Measurements from ENCODE around the gene GOLGA6L2. TPM values are rescaled to one million over a fixed set of nuclear protein-coding genes. Genes with fewer than 3 reads are reported as not detected.

The GOLGA6L2 gene
- total RNA-seq, 1 experiment from 2014 or later, result not detected

DNA sequence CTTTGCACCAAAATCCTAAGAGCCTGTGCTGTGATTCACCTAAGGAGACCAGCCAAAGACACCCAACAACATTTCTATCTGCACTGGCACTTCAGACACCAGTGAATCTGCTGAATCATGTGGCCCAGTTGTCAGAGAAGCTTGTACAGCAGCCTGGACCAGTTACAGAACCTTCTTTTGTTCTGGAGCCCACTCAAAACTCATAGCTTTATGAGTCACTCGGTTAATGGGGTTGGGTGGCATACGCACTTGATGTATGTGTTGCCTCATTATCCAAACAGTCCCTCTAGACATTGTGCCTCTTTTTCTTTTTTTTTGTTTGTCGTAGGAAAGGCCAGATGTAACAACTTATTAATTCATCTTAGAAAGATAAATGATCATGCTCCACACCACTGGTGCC lies 25.6 kb upstream of the GOLGA6L2 start:
- H3K36me3 Mint-ChIP-seq (ENCODE audit: insufficient read depth in 1 of 3, low read depth in 3 of 3), result no peaks in the 10 kb centered on the region; a peak in 1 of 7 replicates
- Histone ChIP-seq H2BK20ac (ENCODE audit: low read depth, low read length, poor library complexity, severe bottlenecking) (no peak overlapping the region), H3K23ac (ENCODE audit: insufficient read length, low read depth, low read length) (no peak overlapping the region), H4K91ac (ENCODE audit: insufficient read length, low read depth, low read length) (no peak overlapping the region), H2AK5ac (ENCODE audit: insufficient read length, low read length) (no peak overlapping the region), H2AFZ (ENCODE audit: low read length) (no peak overlapping the region), H3K27me3 (ENCODE audit: insufficient read depth, low read length) (no peaks in the 10 kb centered on the region), H3K4ac (ENCODE audit: low read depth, low read length) (no peak overlapping the region), H3K4me1 (ENCODE audit: insufficient read depth, low read length) (no peaks in the 10 kb centered on the region), H2BK12ac (ENCODE audit: insufficient read length, low read depth, low read length) (no peak overlapping the region), H3K18ac (ENCODE audit: insufficient read length, low read depth, low read length) (no peak overlapping the region), H3K4me2 (ENCODE audit: insufficient read depth, insufficient read length, low read length) (no peak overlapping the region), H3K27ac (ENCODE audit: insufficient read length, low read depth, low read length) (no peak overlapping the region), H4K20me1 (ENCODE audit: control insufficient read depth, insufficient read depth, insufficient read length) (no peaks in the 10 kb centered on the region), H3K23me2 (ENCODE audit: insufficient read length, low read depth, low read length, poor library complexity, severe bottlenecking) (no peaks in the 10 kb centered on the region), H2BK120ac (ENCODE audit: low read depth, low read length, poor library complexity, severe bottlenecking) (no peak overlapping the region), H3K9me3 (ENCODE audit: control insufficient read depth, low read depth, low read length) (peaks cover 58% of the 10 kb centered on the region), H2BK5ac (ENCODE audit: insufficient read length, low read length) (no peak overlapping the region), H3K14ac (ENCODE audit: insufficient read depth, low read length) (no peak overlapping the region), H3K56ac (ENCODE audit: insufficient read length, low read depth, low read length) (no peak overlapping the region), H2BK15ac (ENCODE audit: low read depth, low read length) (no peak overlapping the region), H3K79me1 (ENCODE audit: insufficient read depth, low read depth, low read length, poor library complexity, severe bottlenecking) (no peaks in the 10 kb centered on the region), H3T11ph (ENCODE audit: low read length) (no peak overlapping the region), H3K79me2 (ENCODE audit: insufficient read depth, low read length) (no peaks in the 10 kb centered on the region), H3K9ac (ENCODE audit: extremely low read depth, insufficient read length, low read length) (no peak overlapping the region), H4K8ac (replicated peaks; ENCODE audit: insufficient read length, low read depth, low read length) (no peak overlapping the region), H4K5ac (ENCODE audit: insufficient read length, low read depth, low read length) (no peak overlapping the region)
- DNase-seq, result no peak
- no peaks in the 10 kb centered on the region for H3K4me1 Mint-ChIP-seq
- H3K4me3 Mint-ChIP-seq, result no peak overlapping the region
- H3K27ac Mint-ChIP-seq, result no peak overlapping the region
- TF ChIP-seq, protein P1, sequence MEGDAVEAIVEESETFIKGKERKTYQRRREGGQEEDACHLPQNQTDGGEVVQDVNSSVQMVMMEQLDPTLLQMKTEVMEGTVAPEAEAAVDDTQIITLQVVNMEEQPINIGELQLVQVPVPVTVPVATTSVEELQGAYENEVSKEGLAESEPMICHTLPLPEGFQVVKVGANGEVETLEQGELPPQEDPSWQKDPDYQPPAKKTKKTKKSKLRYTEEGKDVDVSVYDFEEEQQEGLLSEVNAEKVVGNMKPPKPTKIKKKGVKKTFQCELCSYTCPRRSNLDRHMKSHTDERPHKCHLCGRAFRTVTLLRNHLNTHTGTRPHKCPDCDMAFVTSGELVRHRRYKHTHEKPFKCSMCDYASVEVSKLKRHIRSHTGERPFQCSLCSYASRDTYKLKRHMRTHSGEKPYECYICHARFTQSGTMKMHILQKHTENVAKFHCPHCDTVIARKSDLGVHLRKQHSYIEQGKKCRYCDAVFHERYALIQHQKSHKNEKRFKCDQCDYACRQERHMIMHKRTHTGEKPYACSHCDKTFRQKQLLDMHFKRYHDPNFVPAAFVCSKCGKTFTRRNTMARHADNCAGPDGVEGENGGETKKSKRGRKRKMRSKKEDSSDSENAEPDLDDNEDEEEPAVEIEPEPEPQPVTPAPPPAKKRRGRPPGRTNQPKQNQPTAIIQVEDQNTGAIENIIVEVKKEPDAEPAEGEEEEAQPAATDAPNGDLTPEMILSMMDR (conservative IDR thresholded peaks at IDR 0.05), result no peak
- H3K9me3 Mint-ChIP-seq, result peaks cover 57 to 60% of the 10 kb centered on the region in 2 experiments
- H3K27me3 Mint-ChIP-seq (ENCODE audit: low read depth), result no peaks in the 10 kb centered on the region
- no CpG with 5 or more reads among the region's 3 CpGs for WGBS (ENCODE audit: extremely low coverage, insufficient read length, low lambda C conversion rate)

All from H9 (cell line).